ENCODE data around the gene USP5.

- TF ChIP-seq SMC3 (conservative IDR thresholded peaks at IDR 0.05; ENCODE audit: poor library complexity) = no peak
- TF ChIP-seq CTCF (IDR thresholded peaks at IDR 0.05; ENCODE audit: poor library complexity, severe bottlenecking) = no peak
- no peak for TF ChIP-seq POLR2AphosphoS5 (IDR thresholded peaks at IDR 0.05)
- TF ChIP-seq MXI1 (conservative IDR thresholded peaks at IDR 0.05; ENCODE audit: poor library complexity, severe bottlenecking) = no peak
Observed at GRCh38 chr12:6884539-6884938, 32.6 kb downstream of the USP5 start.
